H1 (cell line): ENCODE results near the gene NR4A1. TPM values are rescaled to one million over a fixed set of nuclear protein-coding genes. Genes with fewer than 3 reads are reported as not detected.

Experiments used
- CTCF ChIA-PET: fragments of 300-600 bp; sonication (Branson Sonifier 250); formaldehyde crosslinking; loops from one replicate; lab custom pipeline; 2021; ENCODE audit not compliant: partially characterized antibody; lab: Charles Lee
- POLR2A ChIA-PET: fragments of 300-600 bp; sonication (Branson Sonifier 250); formaldehyde crosslinking; loops from one replicate; lab custom pipeline; 2021; ENCODE audit warnings: inconsistent platforms; ENCODE audit not compliant: partially characterized antibody; lab: Charles Lee
- DNase-seq, 2 experiments: peaks; one replicate each; pipeline versions ENCODE4 v3.0.0 to v3.0.0-alpha.2; 2010 to 2022; ENCODE audit warnings: low spot score in 2 of 2, low read depth in 1 of 2, mixed read lengths in 1 of 2
- FAIRE-seq: peaks from 2 replicates; lab custom pipeline; 2011; peaks lifted over from hg19 to GRCh38; lab: Jason Lieb, UNC
- H2AFZ ChIP-seq: 2 replicates; pipeline ENCODE4 v1.8.1; 2012; ENCODE audit warnings: low read length, inconsistent platforms
- H2AK5ac ChIP-seq: 2 replicates; pipeline ENCODE4 v1.6.1; 2013; ENCODE audit warnings: low read depth, low read length
- H2BK120ac ChIP-seq: replicated peaks from 2 replicates; pipeline ENCODE3; 2013; ENCODE audit warnings: low read depth, low read length, inconsistent platforms
- H2BK12ac ChIP-seq: 2 replicates; pipeline ENCODE4 v1.6.1; 2013; ENCODE audit warnings: low read depth, low read length
- H2BK15ac ChIP-seq: 2 replicates; pipeline ENCODE4 v1.6.1; 2013; ENCODE audit warnings: low read length
- H2BK20ac ChIP-seq: 2 replicates; pipeline ENCODE4 v1.6.1; 2013; ENCODE audit warnings: low read length
- H2BK5ac ChIP-seq: 2 replicates; pipeline ENCODE4 v1.6.1; 2013; ENCODE audit warnings: low read depth, low read length
- H3K14ac ChIP-seq: 2 replicates; pipeline ENCODE4 v1.6.1; 2013; ENCODE audit warnings: inconsistent platforms; ENCODE audit not compliant: insufficient read length
- H3K18ac ChIP-seq: 2 replicates; pipeline ENCODE4 v1.6.1; 2013; ENCODE audit warnings: low read length; ENCODE audit errors: extremely low read depth
- H3K23ac ChIP-seq: 2 replicates; pipeline ENCODE4 v1.6.1; 2013; ENCODE audit warnings: inconsistent platforms; ENCODE audit not compliant: insufficient read length
- H3K23me2 ChIP-seq: 2 replicates; pipeline ENCODE4 v1.6.1; 2013; ENCODE audit warnings: low read depth, low read length
- H3K27ac ChIP-seq: 2 replicates; pipeline ENCODE4 v1.6.1; 2011; ENCODE audit warnings: low read depth, low read length, inconsistent platforms
- H3K27me3 ChIP-seq, 4 experiments: replicated peaks in 1 of 4; 1 replicate in 1 of 4; 2 replicates in 3 of 4; pipeline versions ENCODE4 v1.6.1 to v1.8.1; 2011 to 2013; ENCODE audit warnings: low read length in 3 of 4, mild to moderate bottlenecking in 3 of 4, inconsistent platforms in 2 of 4, mixed read lengths in 2 of 4, moderate library complexity in 1 of 4; ENCODE audit not compliant: control insufficient read depth in 3 of 4, insufficient read depth in 3 of 4; ENCODE audit errors: extremely low read depth in 1 of 4
- H3K36me3 ChIP-seq, 4 experiments: 2 replicates each; pipeline versions ENCODE4 v1.6.1 to v1.8.1; 2011 to 2013; ENCODE audit warnings: mild to moderate bottlenecking in 4 of 4, low read length in 3 of 4, moderate library complexity in 2 of 4, control low read depth in 1 of 4, inconsistent platforms in 1 of 4; ENCODE audit not compliant: insufficient read depth in 4 of 4, control insufficient read depth in 2 of 4
- H3K4ac ChIP-seq: replicated peaks from 2 replicates; pipeline ENCODE3; 2013; ENCODE audit warnings: low read length, low read depth, mixed read lengths, inconsistent platforms; ENCODE audit not compliant: insufficient read length
- H3K4me1 ChIP-seq, 4 experiments: replicated peaks in 1 of 4; 1 replicate in 1 of 4; 2 replicates in 3 of 4; pipeline versions ENCODE4 v1.6.1 to v1.8.1; 2011 to 2013; ENCODE audit warnings: low read length in 3 of 4, inconsistent platforms in 2 of 4, mixed read lengths in 1 of 4; ENCODE audit not compliant: insufficient read depth in 4 of 4, control insufficient read depth in 3 of 4
- H3K4me2 ChIP-seq, 2 experiments: 2 replicates each; pipeline versions ENCODE4 v1.6.1 to v1.8.1; 2011 to 2013; ENCODE audit warnings: low read depth in 2 of 2, low read length in 2 of 2, control low read depth in 1 of 2, inconsistent platforms in 1 of 2, mild to moderate bottlenecking in 1 of 2; ENCODE audit not compliant: insufficient read depth in 1 of 2
- H3K4me3 ChIP-seq, 4 experiments: fragments of 200-600, 300-600 bp in 1 of 4; sonication (generic), shearing (Covaris generic), sonication (Bioruptor Twin) in 1 of 4; 2 replicates each; pipeline versions ENCODE4 v1.5.1 to v1.8.1; 2011 to 2016; ENCODE audit warnings: low read length in 4 of 4, low read depth in 3 of 4, control low read depth in 2 of 4, inconsistent platforms in 2 of 4, mild to moderate bottlenecking in 2 of 4, mixed read lengths in 1 of 4, moderate library complexity in 1 of 4; ENCODE audit not compliant: insufficient read depth in 2 of 4; ENCODE audit errors: extremely low read depth in 1 of 4
- H3K56ac ChIP-seq: replicated peaks from 2 replicates; pipeline ENCODE3; 2013; ENCODE audit warnings: low read depth, mild to moderate bottlenecking, mixed read lengths, low read length, inconsistent platforms; ENCODE audit not compliant: insufficient read length
- H3K79me1 ChIP-seq: 2 replicates; pipeline ENCODE4 v1.6.1; 2013; ENCODE audit warnings: low read depth, low read length, control low read depth
- H3K79me2 ChIP-seq, 2 experiments: 2 replicates each; pipeline versions ENCODE4 v1.6.1 to v1.8.1; 2012 to 2013; ENCODE audit warnings: low read length in 2 of 2, mild to moderate bottlenecking in 2 of 2, inconsistent platforms in 1 of 2; ENCODE audit not compliant: insufficient read depth in 2 of 2, control insufficient read depth in 1 of 2
- H3K9ac ChIP-seq, 4 experiments: replicated peaks in 1 of 4; 1 replicate in 1 of 4; 2 replicates in 3 of 4; pipeline versions ENCODE4 v1.6.1 to v1.8.1; 2011 to 2013; ENCODE audit warnings: low read depth in 3 of 4, low read length in 3 of 4, control low read depth in 2 of 4, mild to moderate bottlenecking in 2 of 4, moderate library complexity in 2 of 4, inconsistent platforms in 1 of 4; ENCODE audit errors: extremely low read depth in 1 of 4
- H3K9me3 ChIP-seq, 2 experiments: 2 replicates each; pipeline versions ENCODE4 v1.6.1 to v1.8.1; 2012 to 2013; ENCODE audit warnings: mild to moderate bottlenecking in 2 of 2, moderate library complexity in 2 of 2, control low read depth in 1 of 2, inconsistent platforms in 1 of 2, low read depth in 1 of 2, low read length in 1 of 2, mixed read lengths in 1 of 2; ENCODE audit not compliant: insufficient read depth in 2 of 2
- H4K20me1 ChIP-seq, 2 experiments: replicated peaks in 1 of 2; 2 replicates each; pipeline versions ENCODE3 to v1.8.1; 2011 to 2013; ENCODE audit warnings: inconsistent platforms in 2 of 2, low read length in 2 of 2, mild to moderate bottlenecking in 1 of 2; ENCODE audit not compliant: insufficient read depth in 2 of 2, control insufficient read depth in 1 of 2
- H4K5ac ChIP-seq: 2 replicates; pipeline ENCODE4 v1.6.1; 2013; ENCODE audit warnings: low read length, low read depth, mixed read lengths, inconsistent platforms; ENCODE audit not compliant: insufficient read length
- H4K8ac ChIP-seq: 2 replicates; pipeline ENCODE4 v1.8.0; 2013; ENCODE audit warnings: mild to moderate bottlenecking, moderate library complexity, low read length, inconsistent platforms; ENCODE audit not compliant: insufficient read depth; ENCODE audit errors: extremely low read depth
- H4K91ac ChIP-seq: replicated peaks from 2 replicates; pipeline ENCODE3; 2013; ENCODE audit warnings: low read length, mixed read lengths, inconsistent platforms; ENCODE audit not compliant: insufficient read length
- CREB1 ChIP-seq: IDR thresholded peaks from 2 replicates; pipeline ENCODE4 v1.6.1; 2012; ENCODE audit warnings: inconsistent platforms
- RFX5 ChIP-seq: IDR thresholded peaks from 2 replicates; pipeline ENCODE4 v1.6.1; 2011; ENCODE audit warnings: low read depth, low read length, improper control_type of control experiment, borderline replicate concordance
- SIRT6 ChIP-seq: IDR thresholded peaks from one replicate; pipeline ENCODE4 v1.7.1; 2012; ENCODE audit warnings: low read length, inconsistent platforms
- SIX5 ChIP-seq: IDR thresholded peaks from 2 replicates; pipeline ENCODE4 v1.6.1; 2011; ENCODE audit warnings: mild to moderate bottlenecking, low read depth, low read length
- SP1 ChIP-seq: IDR thresholded peaks from 2 replicates; pipeline ENCODE4 v1.6.1; 2011; ENCODE audit warnings: low read depth, low read length
- SP4 ChIP-seq: IDR thresholded peaks from 2 replicates; pipeline ENCODE4 v1.6.1; 2012; ENCODE audit warnings: low read length, inconsistent platforms
- WGBS, 2 experiments: shearing (Covaris generic) in 1 of 2; methylation state at CpG; one replicate each; pipeline versions ENCODE4 v1.1.6 to v1.1.7; 2013 to 2015; ENCODE audit warnings: low lambda C conversion rate in 2 of 2, mixed read lengths in 2 of 2, inconsistent platforms in 1 of 2, low coverage in 1 of 2, missing lambda C conversion rate in 1 of 2; ENCODE audit not compliant: insufficient replicate concordance in 2 of 2, insufficient coverage in 1 of 2, insufficient read length in 1 of 2; ENCODE audit errors: extremely low coverage in 1 of 2, missing lambda C conversion rate in 1 of 2; 5-methylcytosine and 5-hydroxymethylcytosine counted together
- polyA plus RNA-seq, 7 experiments: library from polyadenylated mRNA; depleted of rRNA in 3 of 7; stranded (reverse) in 5 of 7; unstranded in 2 of 7; fragments of >200 nt in 5 of 7; fragments of 200-250 nt in 2 of 7; gene quantifications; 1 replicate in 5 of 7; 2 replicates in 1 of 7; 4 replicates in 1 of 7; pipeline versions ENCODE4 v1.2.1 to v1.2.3, GENCODE V29; 2011 to 2013; ENCODE audit warnings: missing spikeins in 2 of 7, mixed read lengths in 2 of 7
- total RNA-seq: library from RNA; stranded (reverse); fragmentation: NEBNext Ultra II Directional; extraction: Animal tissue kit (Norgen Biotek cat#: 25700); gene quantifications from 2 replicates; pipeline ENCODE4 v1.2.1, GENCODE V29; 2021
- TF ChIP-seq, protein P1 (sequence below): IDR thresholded peaks from 2 replicates; pipeline ENCODE4 v1.6.1; 2011; ENCODE audit warnings: low read depth, mild to moderate bottlenecking, low read length; ENCODE audit not compliant: insufficient read depth
- TF ChIP-seq, protein P2 (sequence below), 3 experiments: IDR thresholded peaks; 1 replicate in 2 of 3; 2 replicates in 1 of 3; pipeline versions ENCODE4 v1.5.1 to v1.6.1; 2011; ENCODE audit warnings: low read length in 3 of 3, mild to moderate bottlenecking in 3 of 3, inconsistent platforms in 2 of 3, low read depth in 1 of 3, moderate library complexity in 1 of 3; ENCODE audit not compliant: insufficient read depth in 1 of 3; ENCODE audit errors: control extremely low read depth in 1 of 3
- TF ChIP-seq, protein P3 (sequence below): IDR thresholded peaks from 2 replicates; pipeline ENCODE4 v1.6.1; 2012; ENCODE audit warnings: inconsistent platforms

Gene NR4A1
- total and polyA plus RNA-seq, 2 of the 8 experiments (the other 6 are each of a cell fraction or from before 2014, with no cell fraction given): 18.7 to 23.3 TPM

DNA sequence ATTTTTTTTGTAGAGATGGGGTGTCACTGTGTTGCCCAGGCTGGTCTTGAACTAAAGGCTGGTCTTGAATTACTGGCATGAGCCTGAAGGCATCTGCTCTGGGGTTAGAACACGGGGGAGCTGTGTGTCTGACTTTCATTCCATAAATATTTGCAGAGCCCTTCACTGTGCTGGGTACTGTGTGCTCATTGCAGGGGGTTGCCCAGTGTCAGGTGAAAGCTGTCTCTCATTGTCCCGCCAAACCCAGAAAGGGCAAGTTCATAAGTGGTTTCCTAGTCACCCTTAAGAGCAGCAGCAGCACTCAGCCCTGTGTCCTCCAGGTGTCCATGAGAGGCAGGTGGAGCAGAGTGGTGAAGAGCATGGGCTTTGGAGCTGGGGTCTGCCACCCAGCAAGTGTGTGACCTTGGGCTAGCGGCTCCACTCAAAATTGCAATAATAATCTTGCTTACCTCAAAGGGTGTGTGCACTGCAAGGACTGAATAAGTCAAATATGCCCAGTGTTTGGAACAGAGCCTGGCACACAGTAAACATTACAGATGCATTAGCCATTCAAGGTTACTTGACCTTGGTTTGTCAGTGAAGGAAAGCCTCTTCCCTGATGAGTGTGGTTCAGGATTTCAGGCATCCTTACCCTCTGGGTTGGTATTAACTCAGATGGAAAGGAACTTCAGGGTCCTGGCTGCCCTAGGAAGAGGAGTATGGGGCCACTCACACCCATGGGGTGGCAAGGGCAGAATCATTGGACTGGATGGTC, 23.9 kb downstream of the NR4A1 start:
- H3K4me3 ChIP-seq: no peak overlapping the region
- no peak overlapping the region for H4K5ac ChIP-seq
- H3K27ac ChIP-seq: no peak overlapping the region
- ChIA-PET CTCF (interaction anchor here (34.1 kb wide), 1 partner anchor 53 kb away, joined by 1022 read pairs; no protein-coding TSS in a partner anchor), POLR2A (interaction anchor here (1.6 kb wide), 2 partner anchors 16 to 48 kb away, joined by 3 to 5 read pairs; no protein-coding TSS in a partner anchor)
- no peak overlapping the region for H2BK15ac ChIP-seq
- H4K20me1 ChIP-seq: peaks cover 3 to 38% of the 10 kb centered on the region in 2 experiments
- no peak overlapping the region for H3K4ac ChIP-seq
- no peak overlapping the region for H2BK12ac ChIP-seq
- peaks cover 10 to 39% of the 10 kb centered on the region in 2 experiments for H3K79me2 ChIP-seq
- DNase-seq (no peak), FAIRE-seq (no peak)
- H2BK5ac ChIP-seq: no peak overlapping the region
- H3K18ac ChIP-seq: no peak overlapping the region
- WGBS, 2 experiments: 93% methylated on average over 3 of the region's 3 CpGs; no CpG with 5 or more reads in 1 of the 2 experiments
- H4K91ac ChIP-seq: no peak overlapping the region
- H3K23me2 ChIP-seq: peaks cover 16% of the 10 kb centered on the region; the same call in 1 of the 2 replicates
- no peak overlapping the region for H2AK5ac ChIP-seq
- H3K23ac ChIP-seq: no peak overlapping the region
- no peak overlapping the region for H2AFZ ChIP-seq
- no peak overlapping the region for H4K8ac ChIP-seq
- H2BK120ac ChIP-seq: no peak overlapping the region
- peaks cover 0 to 16% (median 8%) of the 10 kb centered on the region in 4 experiments; a peak in 6 of 7 replicates for H3K4me1 ChIP-seq
- no peaks in the 10 kb centered on the region for H3K9me3 ChIP-seq
- no peak overlapping the region for H3K14ac ChIP-seq
- H3K79me1 ChIP-seq: peaks cover 16% of the 10 kb centered on the region
- H2BK20ac ChIP-seq: no peak overlapping the region
- H3K56ac ChIP-seq: no peak overlapping the region
- H3K9ac ChIP-seq: no peak overlapping the region
- peaks cover 11 to 38% (median 20%) of the 10 kb centered on the region in 4 experiments for H3K36me3 ChIP-seq
- peaks cover 0 to 8% (median under 1%) of the 10 kb centered on the region in 4 experiments; a peak in 5 of 7 replicates for H3K27me3 ChIP-seq
- no peak overlapping the region for H3K4me2 ChIP-seq
- TF ChIP-seq, protein P1, sequence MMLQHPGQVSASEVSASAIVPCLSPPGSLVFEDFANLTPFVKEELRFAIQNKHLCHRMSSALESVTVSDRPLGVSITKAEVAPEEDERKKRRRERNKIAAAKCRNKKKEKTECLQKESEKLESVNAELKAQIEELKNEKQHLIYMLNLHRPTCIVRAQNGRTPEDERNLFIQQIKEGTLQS: no peak
- TF ChIP-seq RFX5: no peak
- no peak for TF ChIP-seq CREB1
- no peak for TF ChIP-seq SIX5
- no peak for TF ChIP-seq SP1
- TF ChIP-seq, protein P2, sequence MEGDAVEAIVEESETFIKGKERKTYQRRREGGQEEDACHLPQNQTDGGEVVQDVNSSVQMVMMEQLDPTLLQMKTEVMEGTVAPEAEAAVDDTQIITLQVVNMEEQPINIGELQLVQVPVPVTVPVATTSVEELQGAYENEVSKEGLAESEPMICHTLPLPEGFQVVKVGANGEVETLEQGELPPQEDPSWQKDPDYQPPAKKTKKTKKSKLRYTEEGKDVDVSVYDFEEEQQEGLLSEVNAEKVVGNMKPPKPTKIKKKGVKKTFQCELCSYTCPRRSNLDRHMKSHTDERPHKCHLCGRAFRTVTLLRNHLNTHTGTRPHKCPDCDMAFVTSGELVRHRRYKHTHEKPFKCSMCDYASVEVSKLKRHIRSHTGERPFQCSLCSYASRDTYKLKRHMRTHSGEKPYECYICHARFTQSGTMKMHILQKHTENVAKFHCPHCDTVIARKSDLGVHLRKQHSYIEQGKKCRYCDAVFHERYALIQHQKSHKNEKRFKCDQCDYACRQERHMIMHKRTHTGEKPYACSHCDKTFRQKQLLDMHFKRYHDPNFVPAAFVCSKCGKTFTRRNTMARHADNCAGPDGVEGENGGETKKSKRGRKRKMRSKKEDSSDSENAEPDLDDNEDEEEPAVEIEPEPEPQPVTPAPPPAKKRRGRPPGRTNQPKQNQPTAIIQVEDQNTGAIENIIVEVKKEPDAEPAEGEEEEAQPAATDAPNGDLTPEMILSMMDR (IDR thresholded peaks at IDR 0.05; ENCODE audit: control extremely low read depth in 1 of 3, insufficient read depth in 1 of 3, low read depth in 1 of 3, low read length in 3 of 3): no peak
- TF ChIP-seq, protein P3, sequence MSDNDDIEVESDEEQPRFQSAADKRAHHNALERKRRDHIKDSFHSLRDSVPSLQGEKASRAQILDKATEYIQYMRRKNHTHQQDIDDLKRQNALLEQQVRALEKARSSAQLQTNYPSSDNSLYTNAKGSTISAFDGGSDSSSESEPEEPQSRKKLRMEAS: no peak
- TF ChIP-seq SIRT6: no peak
- no peak for TF ChIP-seq SP4
